Non-pigmented ciliary epithelial cell (primary cell): ENCODE results near the gene NBPF12.
"Not testable (repeated sequence)": the region's sequence is repeated elsewhere in the genome, so short reads cannot be mapped to it uniquely, and the experiment has no call there.

Source experiments
- DNase-seq: peaks from one replicate; pipeline ENCODE4 v3.0.0-alpha.2; 2010; ENCODE audit warnings: low read depth

The NBPF12 gene

GRCh38 chr1:146972681-146973080 lies 34.6 kb downstream of the NBPF12 start:
- not testable (repeated sequence) for DNase-seq

- not testable (repeated sequence) for DNase-seq
These were observed 47.7 kb downstream of the NBPF12 start for GRCh38 chr1:146985855-146986254.

GRCh38 chr1:146986450-146986849 lies 48.3 kb downstream of the NBPF12 start:
- not testable (repeated sequence) for DNase-seq

- not testable (repeated sequence) for DNase-seq
These were observed 49.4 kb downstream of the NBPF12 start for GRCh38 chr1:146987502-146987901.

- not testable (repeated sequence) for DNase-seq
These were observed 51.3 kb downstream of the NBPF12 start for GRCh38 chr1:146989455-146989854.

- not testable (repeated sequence) for DNase-seq
These were observed 70.4 kb downstream of the NBPF12 start for GRCh38 chr1:147008495-147008894.

- DNase-seq: not testable (repeated sequence)
These were observed 88.9 kb downstream of the NBPF12 start for GRCh38 chr1:147026975-147027374.

- not testable (repeated sequence) for DNase-seq
These were observed 92.0 kb downstream of the NBPF12 start for GRCh38 chr1:147030066-147030653.

GRCh38 chr1:147039916-147040315 lies 101.8 kb downstream of the NBPF12 start:
- no peak for DNase-seq

- DNase-seq: not testable (repeated sequence)
These were observed 104.8 kb downstream of the NBPF12 start for GRCh38 chr1:147042891-147043290.

GRCh38 chr1:147044511-147044910 lies 106.4 kb downstream of the NBPF12 start:
- not testable (repeated sequence) for DNase-seq
